ENCODE results near the gene C10orf62.

C10orf62 gene

DNA sequence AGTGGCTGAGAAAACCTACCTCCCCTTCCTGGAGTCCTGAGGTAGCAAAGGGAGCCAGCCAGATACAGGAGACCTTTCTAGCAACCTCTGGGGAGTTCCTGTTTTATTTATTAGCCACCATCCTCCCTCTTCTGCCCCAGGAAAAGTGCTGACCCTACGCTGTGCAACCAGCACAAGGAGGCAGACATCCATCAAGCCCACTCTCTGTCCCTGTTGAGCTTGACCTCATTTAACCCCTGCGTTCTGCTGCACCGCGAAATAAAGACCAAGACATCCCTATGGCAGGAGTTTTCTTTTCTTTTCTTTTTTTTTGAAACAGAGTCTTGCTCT lies 42.3 kb upstream of the C10orf62 start:
- Histone ChIP-seq H3K27me3 (no peaks in the 10 kb centered on the region), H3K27ac (no peak overlapping the region), H3K36me3 (peaks cover 12% of the 10 kb centered on the region), H3K9me3 (no peaks in the 10 kb centered on the region), H3K4me1 (ENCODE audit: control insufficient read depth in 1 of 2, insufficient read depth in 1 of 2, low read depth in 1 of 2, low read length in 1 of 2) (peaks cover 11 to 14% of the 10 kb centered on the region in 2 experiments), H3K4me3 (ENCODE audit: low read depth in 1 of 2, low read length in 1 of 2) (no peak overlapping the region)
- TF ChIP-seq, protein P1, sequence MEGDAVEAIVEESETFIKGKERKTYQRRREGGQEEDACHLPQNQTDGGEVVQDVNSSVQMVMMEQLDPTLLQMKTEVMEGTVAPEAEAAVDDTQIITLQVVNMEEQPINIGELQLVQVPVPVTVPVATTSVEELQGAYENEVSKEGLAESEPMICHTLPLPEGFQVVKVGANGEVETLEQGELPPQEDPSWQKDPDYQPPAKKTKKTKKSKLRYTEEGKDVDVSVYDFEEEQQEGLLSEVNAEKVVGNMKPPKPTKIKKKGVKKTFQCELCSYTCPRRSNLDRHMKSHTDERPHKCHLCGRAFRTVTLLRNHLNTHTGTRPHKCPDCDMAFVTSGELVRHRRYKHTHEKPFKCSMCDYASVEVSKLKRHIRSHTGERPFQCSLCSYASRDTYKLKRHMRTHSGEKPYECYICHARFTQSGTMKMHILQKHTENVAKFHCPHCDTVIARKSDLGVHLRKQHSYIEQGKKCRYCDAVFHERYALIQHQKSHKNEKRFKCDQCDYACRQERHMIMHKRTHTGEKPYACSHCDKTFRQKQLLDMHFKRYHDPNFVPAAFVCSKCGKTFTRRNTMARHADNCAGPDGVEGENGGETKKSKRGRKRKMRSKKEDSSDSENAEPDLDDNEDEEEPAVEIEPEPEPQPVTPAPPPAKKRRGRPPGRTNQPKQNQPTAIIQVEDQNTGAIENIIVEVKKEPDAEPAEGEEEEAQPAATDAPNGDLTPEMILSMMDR (IDR thresholded peaks at IDR 0.05), result no peak

DNA sequence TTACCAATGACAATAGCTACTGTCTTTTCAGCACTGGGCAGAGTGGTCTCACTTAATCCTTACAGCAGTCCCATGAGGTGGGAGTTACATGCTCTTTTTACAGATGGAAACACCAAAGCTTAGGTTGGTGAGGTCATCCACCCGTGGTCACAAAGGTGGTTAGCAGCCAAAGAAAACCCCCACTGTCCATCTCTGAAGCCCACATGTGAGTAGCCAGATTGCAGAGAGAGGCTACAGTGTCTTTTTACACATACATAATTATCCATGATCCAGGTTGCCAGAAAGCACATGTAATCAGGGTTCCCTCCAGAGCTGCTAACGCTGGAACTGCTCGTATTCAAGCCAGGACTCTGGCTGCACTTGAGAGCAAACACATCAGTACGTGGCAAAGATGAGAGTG lies 41.6 kb upstream of the C10orf62 start:
- Histone ChIP-seq H3K27ac (no peak overlapping the region), H3K4me1 (ENCODE audit: control insufficient read depth in 1 of 2, insufficient read depth in 1 of 2, low read depth in 1 of 2, low read length in 1 of 2) (peaks cover 6 to 10% of the 10 kb centered on the region in 2 experiments), H3K36me3 (peaks cover 12% of the 10 kb centered on the region), H3K9me3 (no peaks in the 10 kb centered on the region), H3K27me3 (no peaks in the 10 kb centered on the region), H3K4me3 (ENCODE audit: low read depth in 1 of 2, low read length in 1 of 2) (no peak overlapping the region)
- TF ChIP-seq, protein P1 (IDR thresholded peaks at IDR 0.05), result no peak

DNA sequence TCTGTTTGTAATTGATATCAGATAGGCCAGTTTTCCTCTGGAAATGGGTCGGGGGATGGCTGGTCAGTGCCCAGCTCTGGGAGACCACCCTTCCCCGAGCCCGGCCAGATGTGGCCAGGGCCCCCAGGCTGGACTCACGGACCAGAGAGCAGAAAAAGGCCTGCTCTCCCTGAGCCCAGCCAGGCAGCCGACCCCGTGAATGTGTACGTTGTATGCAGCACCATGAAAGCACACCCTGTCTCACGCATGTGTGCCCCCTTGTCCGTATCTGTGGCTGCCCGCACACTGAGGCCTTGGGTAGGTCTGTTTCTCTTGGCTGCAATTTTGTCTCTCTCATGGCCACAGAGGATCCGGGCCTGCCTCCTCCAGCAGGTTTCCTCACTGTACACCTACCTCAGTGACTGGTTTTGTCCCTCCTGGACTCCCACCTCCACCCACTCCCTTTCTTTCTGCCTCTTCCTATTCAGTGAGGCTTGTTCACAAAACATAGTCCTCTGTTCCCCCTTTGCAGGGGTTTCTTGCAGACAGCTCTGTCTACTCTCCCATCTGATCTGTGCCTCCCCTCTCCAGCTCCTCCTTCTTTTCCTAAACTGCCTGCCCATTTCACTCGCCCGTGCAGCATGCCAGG lies 40.6 kb upstream of the C10orf62 start:
- no peak overlapping the region for H3K4me3 ChIP-seq (ENCODE audit: low read depth in 1 of 2, low read length in 1 of 2)
- peaks cover 12% of the 10 kb centered on the region for H3K36me3 ChIP-seq
- TF ChIP-seq, protein P1 (IDR thresholded peaks at IDR 0.05), result no peak
- H3K9me3 ChIP-seq, result no peaks in the 10 kb centered on the region
- H3K4me1 ChIP-seq (ENCODE audit: control insufficient read depth in 1 of 2, insufficient read depth in 1 of 2, low read depth in 1 of 2, low read length in 1 of 2), result peaks cover 0 to 5% of the 10 kb centered on the region in 2 experiments
- H3K27me3 ChIP-seq, result no peaks in the 10 kb centered on the region
- no peak overlapping the region for H3K27ac ChIP-seq

DNA sequence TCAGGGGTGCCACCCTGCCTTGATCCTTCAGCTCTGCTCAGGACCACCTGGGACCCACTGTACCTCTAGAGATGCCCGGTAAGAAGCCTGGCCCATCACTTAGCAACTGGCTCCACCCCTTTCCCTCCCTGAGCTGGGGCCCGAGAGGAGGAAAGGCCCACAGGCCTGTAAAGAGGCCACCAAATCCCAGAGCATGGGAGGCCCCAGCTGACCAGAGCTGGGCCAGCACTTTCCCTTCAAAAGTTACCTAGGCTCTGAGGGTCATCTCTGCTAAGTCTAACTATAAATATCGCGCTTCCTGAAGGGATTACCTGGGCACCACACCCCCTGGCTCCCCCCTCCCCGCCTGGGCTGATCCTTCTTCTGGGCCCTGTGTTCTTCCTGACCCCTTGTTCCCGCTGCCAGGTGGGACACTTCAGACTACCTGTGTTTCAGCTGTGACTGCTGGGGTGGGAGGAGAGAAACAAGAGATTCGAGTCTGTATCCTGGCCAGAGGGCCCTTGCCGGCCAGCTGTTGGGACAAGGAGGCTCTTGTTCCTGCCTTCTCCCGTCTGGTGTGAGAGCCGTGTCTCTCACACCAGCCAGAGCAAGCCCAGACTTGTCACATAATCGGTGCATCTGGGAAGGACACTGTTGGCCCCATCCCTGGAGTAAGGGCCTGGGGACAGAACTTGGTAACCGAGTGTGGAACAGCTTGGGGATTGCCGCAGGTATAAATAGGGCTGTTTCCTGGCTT lies 39.8 kb upstream of the C10orf62 start:
- Histone ChIP-seq H3K4me3 (ENCODE audit: low read depth in 1 of 2, low read length in 1 of 2) (no peak overlapping the region), H3K36me3 (peaks cover 12% of the 10 kb centered on the region), H3K27ac (no peak overlapping the region), H3K4me1 (ENCODE audit: control insufficient read depth in 1 of 2, insufficient read depth in 1 of 2, low read depth in 1 of 2, low read length in 1 of 2) (peaks cover 0 to 5% of the 10 kb centered on the region in 2 experiments), H3K27me3 (no peaks in the 10 kb centered on the region), H3K9me3 (no peaks in the 10 kb centered on the region)
- TF ChIP-seq, protein P1 (IDR thresholded peaks at IDR 0.05), result no peak

DNA sequence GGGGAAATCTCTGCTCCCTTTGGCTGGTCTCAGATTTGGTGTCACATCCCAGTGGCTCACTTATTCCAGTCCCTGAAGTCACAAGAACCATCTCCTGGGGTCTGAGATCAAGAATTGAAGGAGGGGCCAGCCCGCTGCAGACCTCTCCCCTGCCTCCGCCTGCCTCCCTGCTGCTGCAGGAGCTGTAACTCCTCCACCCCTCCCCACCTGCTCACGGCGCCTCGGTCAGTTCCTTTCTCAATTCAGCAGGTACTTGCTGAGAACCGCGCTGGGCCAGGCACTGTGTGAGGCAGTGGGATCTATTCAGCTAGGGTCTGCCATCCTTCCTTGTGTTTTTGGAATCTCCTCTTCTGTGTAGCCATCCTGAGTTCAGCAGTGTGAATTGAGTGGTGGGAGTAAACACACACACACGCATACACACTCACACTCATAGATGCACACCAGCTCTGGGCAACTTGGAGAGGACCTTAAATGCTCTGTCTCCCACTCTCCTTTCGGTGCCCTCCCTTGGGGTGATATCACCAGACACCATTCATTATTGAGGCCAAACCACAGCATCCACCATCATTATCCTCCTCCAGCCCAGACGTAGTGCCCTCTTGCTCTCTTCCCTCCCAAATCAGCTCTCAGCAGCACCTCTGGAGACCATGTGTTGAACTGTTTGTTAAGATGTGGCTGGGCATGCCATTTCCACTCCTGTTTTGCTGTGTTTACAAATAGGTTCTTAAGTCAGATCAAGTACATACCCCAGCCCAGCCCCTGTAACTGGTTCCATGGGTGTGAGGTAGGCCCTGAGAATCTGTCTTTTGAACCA lies 39.0 kb upstream of the C10orf62 start:
- Histone ChIP-seq H3K27ac (no peak overlapping the region), H3K4me3 (ENCODE audit: low read depth in 1 of 2, low read length in 1 of 2) (no peak overlapping the region)
- TF ChIP-seq, protein P1 (IDR thresholded peaks at IDR 0.05), result no peak

More for the DNA sequence above, 39.0 kb upstream of the C10orf62 start:
- Histone ChIP-seq H3K36me3 (peaks cover 12% of the 10 kb centered on the region), H3K27me3 (no peaks in the 10 kb centered on the region), H3K9me3 (no peaks in the 10 kb centered on the region), H3K4me1 (ENCODE audit: control insufficient read depth in 1 of 2, insufficient read depth in 1 of 2, low read depth in 1 of 2, low read length in 1 of 2) (peaks cover 0 to 1% of the 10 kb centered on the region in 2 experiments)

Measured in neutrophil (primary cell).